Suppressor macrophage (primary cell): ENCODE results near the gene TMEM179B.
"Not testable (repeated sequence)": the region's sequence is repeated elsewhere in the genome, so short reads cannot be mapped to it uniquely, and the experiment has no call there.

Source experiments
- DNase-seq, 4 experiments: peaks; one replicate each; pipeline ENCODE4 v3.0.0-alpha.2; 2020 to 2022
- total RNA-seq, 17 experiments: gene quantifications; one replicate each; lab custom pipeline; 2026; ENCODE audit warnings: mixed read lengths in 6 of 17, inconsistent platforms in 3 of 17; lab: John Stamatoyannopoulos, UW

TMEM179B gene
- total RNA-seq: 17.8 to 44.1 (median 27.8) reads per million in 17 experiments

- DNase-seq: peak; percentile 99 to 100 (median 100)
Observed at GRCh38 chr11:62787005-62787759, at the start of gene TMEM179B. TSS of gene TMEM179B (plus strand) at chr11:62787402. CDS start at chr11:62787432, 30 bp downstream.

- no peak for DNase-seq
Observed at GRCh38 chr11:62747475-62748160, 39.6 kb upstream of the TMEM179B start.

GRCh38 chr11:62749931-62750330, 37.3 kb upstream of the TMEM179B start:
- not testable (repeated sequence) for DNase-seq

GRCh38 chr11:62752177-62752785, 34.9 kb upstream of the TMEM179B start:
- DNase-seq: no peak

- DNase-seq: no peak
Observed at GRCh38 chr11:62752994-62753735, 34.0 kb upstream of the TMEM179B start.

- peak; percentile 97 to 99 (median 98) for DNase-seq
Observed at GRCh38 chr11:62753736-62754603, 33.2 kb upstream of the TMEM179B start, which contains the start of gene ZBTB3. TSS of gene ZBTB3 (minus strand) at chr11:62754160. CDS start at chr11:62753664, 496 bp downstream.

- DNase-seq: no peak
Observed at GRCh38 chr11:62755086-62755615, 32.1 kb upstream of the TMEM179B start.

- DNase-seq: no peak
Observed at GRCh38 chr11:62757846-62758788, 29.1 kb upstream of the TMEM179B start.

- not testable (repeated sequence) for DNase-seq
Observed at GRCh38 chr11:62760867-62761227, 26.4 kb upstream of the TMEM179B start.

- DNase-seq: peak in 1 of 4 experiments; percentile 37
Observed at GRCh38 chr11:62770778-62771143, 16.4 kb upstream of the TMEM179B start.

GRCh38 chr11:62771144-62772021, 15.8 kb upstream of the TMEM179B start, which contains the start of gene TAF6L:
TSS of gene TAF6L (plus strand) at chr11:62771396. CDS start at chr11:62775784, 4,388 bp downstream.
- DNase-seq: peak; percentile 97 to 99 (median 98)

- no peak for DNase-seq
Observed at GRCh38 chr11:62774407-62774806, 12.8 kb upstream of the TMEM179B start.

GRCh38 chr11:62775646-62776045, 11.6 kb upstream of the TMEM179B start:
- no peak for DNase-seq

GRCh38 chr11:62777389-62777788, 9.8 kb upstream of the TMEM179B start:
- DNase-seq: peak in 3 of 4 experiments; percentile 46 to 55 (median 51)

GRCh38 chr11:62778441-62778840, 8.8 kb upstream of the TMEM179B start:
- DNase-seq: no peak

GRCh38 chr11:62782753-62783152, 4.4 kb upstream of the TMEM179B start:
- no peak for DNase-seq

- peak; percentile 92 to 96 (median 94) for DNase-seq
Observed at GRCh38 chr11:62786318-62787004, 741 bp upstream of the TMEM179B start.

- no peak for DNase-seq
Observed at GRCh38 chr11:62788991-62789390, 1.8 kb downstream of the TMEM179B start.
